Activated naive CD4-positive, alpha-beta T cell (primary cell): ENCODE data around the gene LENG9.
"Not testable (repeated sequence)": the region's sequence is repeated elsewhere in the genome, so short reads cannot be mapped to it uniquely, and the experiment has no call there.

Experiments
- DNase-seq, 4 experiments: peaks; one replicate each; lab custom pipeline; 2025; lab: John Stamatoyannopoulos, UW

Gene LENG9

DNA sequence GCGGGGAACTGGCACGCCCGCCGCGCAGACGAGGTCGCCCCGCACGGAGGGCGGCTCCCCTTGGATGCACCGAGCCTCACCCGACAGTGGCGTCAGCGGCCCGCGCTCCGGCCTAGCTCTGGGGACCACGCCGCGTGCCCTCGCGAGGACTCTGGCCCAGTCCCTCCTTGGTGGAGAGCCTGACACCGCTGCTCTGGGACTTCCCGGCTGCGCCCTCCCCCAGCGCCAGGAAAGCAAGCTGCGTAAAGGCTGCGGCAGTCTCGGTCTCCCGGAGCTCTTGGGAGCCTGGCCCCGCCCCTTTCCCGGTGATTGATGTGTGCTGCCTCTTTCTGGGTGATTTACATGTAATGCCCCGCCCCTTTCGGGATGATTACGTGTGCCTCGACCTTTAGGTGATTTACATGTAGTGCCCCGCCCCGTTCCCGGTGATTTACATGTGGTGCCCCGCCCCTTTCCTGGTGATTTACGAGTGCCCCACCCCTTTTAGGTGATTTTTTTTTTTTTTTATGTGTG, at the start of gene LENG9:
Gene LENG9 (minus strand): TSS at position 248 of the 513 bp plus-strand sequence. CDS start 252 bp downstream, outside the sequence.
- peak; percentile 72 to 83 (median 78) for DNase-seq

DNA sequence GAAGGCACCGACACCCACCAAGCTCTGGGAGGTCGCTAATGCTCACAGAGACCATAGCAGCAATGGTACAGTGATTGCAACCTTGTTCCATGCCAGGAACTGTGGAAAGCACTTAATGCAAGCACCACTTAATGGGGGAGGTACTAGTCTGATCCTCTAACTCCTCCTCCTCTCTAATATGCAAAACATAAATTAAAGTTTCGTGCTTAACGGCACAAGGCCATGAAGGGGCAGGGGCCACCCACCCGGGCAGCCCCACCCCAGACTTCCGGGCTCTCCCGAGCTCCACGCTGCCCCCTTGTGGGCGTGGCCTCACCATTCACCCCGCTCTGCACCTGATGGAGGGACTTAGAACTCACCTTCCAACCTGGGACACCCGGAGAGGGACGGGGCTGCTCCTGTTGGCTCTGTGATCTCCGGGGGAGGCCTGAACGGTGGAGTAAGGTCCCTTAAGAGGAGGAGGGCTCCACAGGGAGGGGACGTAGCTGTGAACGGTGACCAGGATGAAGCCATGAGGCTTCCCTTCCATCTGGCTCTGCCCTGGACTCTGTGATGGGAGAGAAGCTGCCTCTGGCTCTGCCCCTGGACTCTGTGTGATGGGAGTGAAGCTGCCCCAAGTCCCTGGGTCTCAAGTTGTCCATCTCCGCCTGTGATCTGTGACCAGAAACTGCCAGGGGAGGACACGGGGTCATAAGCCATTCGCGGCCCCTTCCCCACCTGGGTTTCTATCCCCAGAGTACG, 45.8 kb upstream of the LENG9 start:
- not testable (repeated sequence) for DNase-seq

DNA sequence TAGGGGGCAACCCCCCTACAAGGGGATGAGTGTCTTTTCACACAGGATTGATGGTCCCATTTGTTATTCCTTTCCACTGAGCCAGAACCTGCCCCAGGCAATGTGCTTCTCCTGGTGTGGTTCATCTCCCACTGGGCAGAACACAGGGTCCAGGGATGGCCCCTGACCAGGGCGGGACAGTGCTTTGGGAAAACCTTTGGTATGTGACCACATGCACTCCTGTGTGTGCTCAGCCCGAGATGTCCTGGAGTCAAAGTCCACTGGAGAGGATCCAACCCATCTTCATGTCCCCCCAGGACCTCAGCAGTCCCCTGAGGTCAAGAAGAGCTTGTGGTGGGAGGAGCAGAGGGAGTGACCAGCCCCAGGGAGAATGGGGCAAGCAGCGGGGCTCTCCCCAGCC, 44.9 kb upstream of the LENG9 start:
- DNase-seq, result not testable (repeated sequence)

DNA sequence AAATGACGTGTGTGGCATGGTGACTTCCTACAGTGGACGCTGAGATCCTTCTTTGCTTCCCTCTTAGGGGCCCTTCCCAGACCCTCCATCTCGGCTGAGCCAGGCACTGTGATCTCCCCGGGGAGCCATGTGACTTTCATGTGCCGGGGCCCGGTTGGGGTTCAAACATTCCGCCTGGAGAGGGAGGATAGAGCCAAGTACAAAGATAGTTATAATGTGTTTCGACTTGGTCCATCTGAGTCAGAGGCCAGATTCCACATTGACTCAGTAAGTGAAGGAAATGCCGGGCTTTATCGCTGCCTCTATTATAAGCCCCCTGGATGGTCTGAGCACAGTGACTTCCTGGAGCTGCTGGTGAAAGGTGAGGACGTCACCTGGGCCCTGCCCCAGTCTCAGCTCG, 44.2 kb upstream of the LENG9 start:
- DNase-seq, result no peak

DNA sequence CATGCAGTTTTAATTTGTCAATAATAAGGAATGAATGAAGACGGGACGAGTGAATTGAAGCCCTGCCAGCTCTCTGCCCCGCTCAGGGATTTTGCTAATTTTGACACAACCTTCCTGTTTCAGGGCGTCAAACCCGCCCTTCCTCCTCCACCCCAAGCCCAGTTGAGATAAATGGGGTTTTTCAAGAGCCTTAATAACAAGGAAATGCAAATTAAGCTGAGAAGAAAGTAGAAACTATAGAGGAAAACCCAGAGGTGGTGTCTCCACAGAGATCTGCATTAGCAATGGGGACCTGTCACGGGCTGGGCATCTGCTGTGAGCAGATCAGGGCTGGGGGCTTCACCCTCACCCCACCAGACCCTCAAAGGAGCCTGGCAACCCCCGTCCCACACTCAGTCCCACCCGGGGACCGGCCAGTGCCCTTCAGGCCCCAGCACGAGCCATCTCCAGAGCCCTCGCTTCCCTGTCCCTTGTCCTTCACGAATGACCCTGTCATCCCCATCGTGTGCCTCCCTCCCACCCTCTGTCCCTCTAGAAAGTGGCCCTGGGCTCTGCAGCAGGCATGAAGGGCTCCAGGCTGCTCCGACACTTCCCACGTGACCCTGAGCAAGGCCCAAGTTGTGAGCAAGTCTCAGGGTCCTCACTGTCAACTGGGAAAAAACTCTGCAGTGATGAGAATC, 43.6 kb upstream of the LENG9 start:
- not testable (repeated sequence) for DNase-seq

DNA sequence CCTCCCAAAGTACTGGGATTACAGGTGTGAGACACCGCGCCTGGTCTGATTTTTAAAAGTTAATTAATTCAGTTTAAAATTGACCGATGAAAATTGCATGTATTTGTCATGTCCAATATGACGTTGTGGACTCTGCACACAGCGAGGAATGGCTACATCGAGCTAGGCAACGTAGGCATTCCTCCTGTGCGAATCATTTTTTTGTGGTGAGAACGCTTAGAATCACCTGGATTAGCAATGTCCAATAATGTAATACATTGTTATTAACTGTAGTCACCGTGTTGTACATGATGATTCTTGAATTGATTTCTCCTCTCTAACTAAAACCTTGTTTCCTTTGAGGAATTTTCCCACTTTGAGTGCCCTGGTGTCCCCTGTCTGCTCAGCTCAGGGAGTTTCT, 42.5 kb upstream of the LENG9 start:
- DNase-seq, result no peak

DNA sequence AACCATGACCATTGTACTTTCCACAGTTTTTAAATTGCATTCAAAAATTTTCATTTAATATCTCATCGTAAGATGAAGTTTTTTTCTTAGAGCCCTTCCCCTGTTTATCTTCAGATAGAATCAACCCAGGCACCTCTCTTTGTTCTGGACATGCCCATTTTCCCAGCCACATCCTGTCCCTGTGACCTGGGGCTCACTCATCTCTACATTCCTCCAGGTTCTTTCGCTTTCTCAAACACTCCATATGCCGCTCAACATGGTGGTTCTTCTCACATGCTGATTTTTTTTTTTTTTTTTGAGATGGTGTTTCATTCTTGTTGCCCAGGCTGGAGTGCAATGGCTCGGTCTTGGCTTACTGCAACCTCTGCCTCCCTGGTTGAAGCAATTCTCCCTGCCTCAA, 42.0 kb upstream of the LENG9 start:
- not testable (repeated sequence) for DNase-seq

DNA sequence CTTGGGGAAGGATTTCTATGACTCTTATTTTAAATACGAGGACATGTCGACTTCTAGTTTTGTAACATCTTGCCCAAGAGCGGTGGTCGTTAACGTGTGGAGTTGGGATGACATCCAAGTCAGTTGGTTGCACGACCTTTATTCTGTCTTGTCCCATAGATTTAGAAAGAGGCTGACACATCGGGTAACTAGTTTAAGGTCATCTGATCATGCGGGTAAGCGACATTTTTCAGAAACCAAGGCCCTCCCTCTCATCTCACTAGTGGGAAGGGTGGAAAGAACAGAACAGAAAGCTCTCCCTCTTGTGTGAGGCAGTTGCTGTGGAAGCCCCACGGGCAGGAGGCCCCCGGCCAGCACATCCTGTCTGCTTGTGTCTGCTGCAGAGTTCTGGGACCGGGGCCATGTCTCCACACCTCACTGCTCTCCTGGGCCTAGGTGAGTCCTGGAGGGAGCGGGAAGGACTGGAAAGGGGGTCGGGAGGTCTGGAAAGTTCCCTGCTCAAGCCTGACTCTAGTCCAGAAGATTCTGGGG, 39.0 kb upstream of the LENG9 start, which contains the start of gene LAIR2:
Gene LAIR2 (plus strand): TSS at position 314 of the 531 bp plus-strand sequence. CDS start 88 bp downstream, at position 402.
- DNase-seq, result no peak

DNA sequence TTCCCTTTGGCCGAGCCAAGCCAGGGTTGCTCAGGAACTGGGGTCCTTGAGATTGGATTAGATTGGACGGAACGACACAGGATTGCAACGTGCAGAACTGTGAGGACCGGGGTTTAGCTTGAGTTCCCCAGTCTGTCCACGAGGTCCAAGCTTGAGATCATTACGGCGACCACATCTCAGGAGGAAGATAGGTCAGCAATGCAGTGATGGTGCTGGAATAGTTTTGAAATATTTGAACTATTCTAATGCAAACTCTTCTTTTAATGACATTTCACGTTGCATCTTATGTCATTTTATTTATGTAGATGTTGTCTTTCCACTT, 34.8 kb upstream of the LENG9 start:
- not testable (repeated sequence) for DNase-seq

DNA sequence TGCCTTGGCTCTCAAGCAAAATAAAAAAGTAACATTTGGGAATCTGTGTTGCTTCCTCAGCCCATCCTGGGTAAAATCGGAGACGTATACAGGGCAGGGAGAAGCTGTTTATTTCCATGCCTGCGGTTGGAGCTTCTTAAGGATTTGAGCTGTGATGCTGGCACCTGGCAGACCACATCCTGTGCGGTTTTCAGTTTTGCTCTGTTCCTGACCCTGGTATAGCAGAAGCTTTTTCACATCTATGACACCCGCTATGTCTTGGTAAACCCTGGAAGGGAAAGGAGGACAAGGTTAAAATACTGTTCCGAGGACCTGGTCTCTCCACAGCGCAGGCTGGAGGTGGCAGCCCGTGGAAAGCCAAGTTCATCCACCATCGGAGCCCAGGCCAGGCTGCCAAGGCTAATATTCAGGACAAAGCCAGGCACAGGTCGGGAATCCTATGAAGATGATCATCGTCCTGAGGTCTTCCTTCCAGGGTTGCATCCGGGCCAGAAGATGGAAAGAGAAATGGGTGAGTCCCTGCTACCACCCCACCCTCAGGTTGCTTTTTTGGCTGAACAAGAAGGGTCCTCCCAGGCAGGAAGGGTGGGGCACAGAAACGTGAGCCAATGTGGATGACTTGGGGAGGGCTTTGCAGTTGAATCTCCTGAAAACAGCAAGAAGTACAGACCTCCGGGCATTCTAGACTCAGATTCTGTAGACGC, 34.3 kb upstream of the LENG9 start:
- not testable (repeated sequence) for DNase-seq

DNA sequence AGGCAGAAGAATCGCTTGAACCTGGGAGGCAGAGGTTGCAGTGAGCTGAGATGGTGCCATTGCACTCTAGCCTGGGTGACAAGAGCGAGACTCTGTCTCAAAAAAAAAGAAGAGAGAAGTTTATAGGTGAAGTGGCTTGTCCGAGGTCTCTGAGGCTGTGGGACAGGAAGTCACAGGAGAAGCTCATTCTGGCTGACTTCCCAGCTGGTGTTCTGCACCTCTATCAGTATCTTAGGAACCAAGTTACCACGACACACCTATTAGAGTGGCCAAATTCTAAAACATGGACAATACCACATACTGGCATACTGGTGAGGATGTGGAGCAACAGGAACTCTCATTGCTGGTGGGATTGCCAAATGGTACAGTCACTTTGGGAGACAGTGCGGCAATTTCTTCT, 31.7 kb upstream of the LENG9 start:
- not testable (repeated sequence) for DNase-seq

DNA sequence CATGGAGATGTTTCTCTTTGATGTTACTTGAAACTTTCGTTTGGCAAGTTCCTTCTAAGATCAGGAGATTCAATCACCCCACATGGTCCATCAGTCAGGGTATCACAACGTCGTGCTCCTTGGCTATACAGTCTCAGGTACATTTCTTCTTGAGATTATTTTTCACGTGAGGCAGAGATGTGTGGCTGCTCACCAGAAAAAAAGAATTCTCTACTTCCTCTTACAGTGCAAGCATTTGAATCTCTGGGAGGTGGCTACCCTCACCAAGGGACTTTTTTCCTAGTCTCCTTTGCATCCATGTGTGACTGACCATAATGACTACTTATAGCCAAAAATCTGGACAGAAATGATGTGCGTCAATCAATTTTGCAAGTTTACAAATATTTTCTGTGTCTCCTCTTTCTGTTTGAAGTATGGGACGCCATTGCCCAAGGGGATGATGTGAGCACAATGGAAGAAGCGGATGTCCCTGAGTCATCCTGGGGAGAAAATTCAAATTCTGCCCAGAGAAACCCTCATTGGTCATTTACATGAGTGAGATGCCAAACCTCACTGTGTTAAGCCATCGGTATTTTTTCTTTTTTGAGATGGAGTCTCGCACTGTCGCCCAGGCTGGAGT, 30.5 kb upstream of the LENG9 start:
- DNase-seq, result no peak

DNA sequence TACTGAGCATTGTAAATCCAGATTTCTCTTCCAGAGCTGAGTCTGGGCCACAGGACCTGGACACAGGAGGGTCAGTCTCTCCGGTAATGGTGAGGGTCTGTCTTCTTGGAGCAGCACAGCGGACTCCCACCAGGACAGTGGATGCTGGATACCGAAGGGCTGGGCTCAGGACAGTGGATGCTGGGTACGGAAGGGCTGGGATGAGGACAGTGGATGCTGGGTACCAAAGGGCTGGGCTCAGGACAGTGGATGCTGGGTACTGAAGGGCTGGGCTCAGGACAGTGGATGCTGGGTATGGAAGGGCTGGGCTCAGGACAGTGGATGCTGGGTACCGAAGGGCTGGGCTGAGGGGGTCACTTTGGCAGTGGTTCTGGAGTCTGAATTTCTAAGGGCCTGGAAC, 29.5 kb upstream of the LENG9 start:
- not testable (repeated sequence) for DNase-seq

DNA sequence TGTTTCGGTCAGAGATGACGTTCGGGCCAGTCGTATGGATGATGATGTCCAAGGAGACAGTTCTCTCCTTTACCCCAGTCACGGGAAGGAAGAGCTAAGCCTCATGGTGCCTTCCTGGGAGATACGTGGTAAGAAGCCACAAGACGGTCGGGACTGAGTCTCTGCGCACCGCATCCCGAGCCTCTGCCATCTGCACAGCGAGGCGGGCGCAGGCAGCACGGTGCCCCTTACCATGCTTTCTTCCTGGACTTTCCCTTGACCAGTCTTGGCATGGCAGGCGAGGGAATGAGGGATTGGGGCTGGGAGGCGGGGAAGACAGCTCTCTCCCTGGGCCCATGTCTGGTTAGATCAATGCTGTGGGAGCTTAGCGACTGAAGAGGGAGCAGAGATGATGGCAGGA, 29.0 kb upstream of the LENG9 start:
- no peak for DNase-seq

DNA sequence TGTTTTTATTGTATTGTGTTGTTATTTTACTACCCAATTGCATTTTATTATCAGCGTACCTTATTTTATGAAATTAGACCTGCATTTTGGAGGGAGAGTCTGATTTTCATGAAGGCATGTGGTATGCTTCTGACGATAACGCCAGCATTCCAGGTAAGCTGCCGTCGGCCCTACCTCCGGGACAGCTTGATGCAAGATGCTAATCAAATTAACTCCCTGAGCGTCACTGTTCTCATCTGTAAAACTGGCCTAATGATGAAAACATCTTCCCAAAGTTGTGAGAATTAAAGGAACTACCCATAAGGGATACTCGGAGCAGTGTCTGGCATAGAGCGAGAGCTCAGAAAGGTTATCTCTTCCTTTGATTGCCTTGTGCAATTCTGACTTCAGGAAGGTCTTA, 26.2 kb upstream of the LENG9 start:
- no peak for DNase-seq

DNA sequence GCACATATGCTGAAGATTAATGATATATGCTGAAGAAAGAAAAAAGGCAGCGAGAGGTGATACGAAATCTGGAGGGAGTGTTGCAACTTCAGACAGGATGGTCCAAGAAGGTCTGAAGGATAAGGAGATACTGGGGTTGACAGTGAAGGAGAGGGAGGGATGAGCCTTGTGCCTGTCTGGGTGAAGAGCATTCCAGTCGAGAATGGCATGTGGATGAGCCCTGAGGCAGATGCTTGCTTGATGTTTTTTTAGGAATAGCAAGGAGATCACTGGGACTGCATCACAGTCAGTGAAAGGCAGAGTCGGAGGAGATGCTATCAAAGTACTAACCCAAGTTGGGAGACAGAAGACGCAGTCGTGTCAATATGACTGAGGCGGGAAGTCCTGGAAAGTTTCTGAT, 25.8 kb upstream of the LENG9 start:
- DNase-seq, result no peak

DNA sequence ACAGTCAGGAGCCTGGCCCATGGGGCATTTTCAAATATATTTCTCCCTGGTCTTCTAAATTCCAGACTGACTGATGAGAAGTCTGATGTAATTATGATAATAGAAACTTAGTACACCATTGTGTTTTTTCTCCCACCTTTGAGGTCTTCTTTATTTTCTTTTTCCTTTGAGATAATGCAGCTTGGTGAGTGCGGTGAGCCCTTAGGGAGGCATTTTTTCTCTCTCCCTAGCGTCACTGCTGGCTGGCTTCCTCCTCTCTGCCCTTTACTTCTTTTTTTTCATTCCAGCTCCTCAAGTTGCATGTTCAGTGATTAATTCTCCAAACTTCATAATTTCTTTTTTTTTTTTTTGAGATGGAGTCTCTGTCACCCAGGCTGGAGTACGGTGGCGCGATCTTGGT, 22.3 kb upstream of the LENG9 start:
- no peak for DNase-seq

DNA sequence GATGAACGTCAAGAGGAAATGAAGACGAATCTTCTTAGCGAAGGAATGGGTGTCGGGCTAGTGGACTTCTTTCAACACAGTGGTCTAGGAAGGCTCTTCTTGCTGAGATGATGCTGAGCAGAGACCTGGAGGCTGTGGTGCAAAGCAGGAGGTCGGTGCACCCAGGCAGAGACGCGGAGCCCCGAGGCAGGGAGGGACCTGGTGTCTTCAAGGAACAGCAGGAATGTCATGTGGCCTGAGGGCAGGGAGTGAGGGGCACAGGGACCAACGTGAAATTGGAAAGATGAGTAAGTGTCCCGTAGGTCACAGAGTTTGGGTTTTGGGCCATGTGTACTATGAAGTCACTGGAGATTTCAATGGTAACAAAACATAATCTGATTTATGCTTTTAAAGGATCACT, 20.9 kb upstream of the LENG9 start:
- DNase-seq, result no peak

DNA sequence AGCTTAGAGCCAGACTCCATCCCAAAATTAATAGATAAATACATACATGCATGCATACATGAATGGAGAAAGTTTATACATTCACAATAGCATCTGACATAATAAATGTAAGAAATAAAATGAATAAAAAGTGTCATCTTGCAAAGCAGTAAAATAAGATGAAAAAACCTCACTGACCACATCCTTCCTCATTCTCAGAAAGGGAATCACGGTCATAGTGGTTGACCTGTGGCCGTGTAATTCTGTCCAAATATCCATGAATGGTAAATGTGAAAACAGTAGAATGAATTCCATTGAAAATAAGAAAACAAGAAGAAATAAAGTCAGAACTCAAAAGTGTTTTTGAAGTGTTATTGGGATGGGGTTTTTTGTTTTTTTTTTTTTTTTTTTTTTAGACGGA, 19.3 kb upstream of the LENG9 start:
- DNase-seq, result no peak

DNA sequence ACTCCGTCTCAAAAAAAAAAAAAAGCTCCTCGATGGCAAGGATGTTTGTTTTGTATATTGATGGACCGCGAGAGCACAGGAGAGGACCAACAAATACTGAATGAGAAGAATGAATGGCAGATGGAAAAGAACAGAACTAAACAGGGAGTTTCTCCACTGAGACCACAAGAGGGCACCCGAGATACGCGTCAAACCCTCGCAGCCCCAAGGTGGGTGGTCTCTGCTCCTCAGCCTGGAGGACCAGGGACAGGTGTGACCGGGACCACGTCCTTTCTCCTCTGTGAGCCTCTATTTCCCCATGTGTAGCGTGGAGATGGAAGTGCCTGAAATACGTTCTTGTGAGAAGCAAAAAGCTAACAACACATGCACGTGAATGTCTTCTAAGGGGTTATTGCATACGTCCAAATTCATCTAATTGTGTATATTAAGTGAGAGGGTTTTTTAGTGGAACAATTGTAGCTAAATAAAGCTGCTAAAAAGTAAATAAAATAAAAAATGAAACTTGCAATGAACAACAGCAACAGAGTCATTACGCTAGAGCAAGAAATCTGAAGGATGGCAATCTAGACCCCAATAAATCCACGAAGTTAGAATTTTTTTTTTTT, 17.9 kb upstream of the LENG9 start:
- no peak for DNase-seq

DNA sequence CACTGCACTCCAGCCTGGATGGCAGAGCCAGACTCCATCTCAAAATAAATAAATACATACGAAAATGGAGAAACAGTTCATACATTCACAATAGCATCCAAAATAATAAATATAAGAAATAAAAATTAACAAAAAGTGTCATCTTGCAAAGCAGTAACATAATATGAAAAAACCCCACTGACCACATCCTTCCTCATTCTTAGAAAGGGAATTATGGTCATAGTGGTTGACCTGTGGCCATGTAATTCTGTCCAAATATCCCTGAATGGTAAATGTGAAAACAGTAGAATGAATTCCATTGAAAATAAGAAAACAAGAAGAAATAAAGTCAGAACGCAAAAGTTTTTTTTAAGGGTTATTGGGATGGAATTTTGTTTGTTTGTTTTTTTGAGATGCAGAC, 16.5 kb upstream of the LENG9 start:
- DNase-seq, result no peak
